GM19238 (cell line): ENCODE measurements around the gene TLX2.

Experiments
- DNase-seq: peaks from one replicate; pipeline ENCODE4 v3.0.0; 2011; ENCODE audit warnings: low spot score; ENCODE audit not compliant: insufficient read length

The TLX2 gene

DNA sequence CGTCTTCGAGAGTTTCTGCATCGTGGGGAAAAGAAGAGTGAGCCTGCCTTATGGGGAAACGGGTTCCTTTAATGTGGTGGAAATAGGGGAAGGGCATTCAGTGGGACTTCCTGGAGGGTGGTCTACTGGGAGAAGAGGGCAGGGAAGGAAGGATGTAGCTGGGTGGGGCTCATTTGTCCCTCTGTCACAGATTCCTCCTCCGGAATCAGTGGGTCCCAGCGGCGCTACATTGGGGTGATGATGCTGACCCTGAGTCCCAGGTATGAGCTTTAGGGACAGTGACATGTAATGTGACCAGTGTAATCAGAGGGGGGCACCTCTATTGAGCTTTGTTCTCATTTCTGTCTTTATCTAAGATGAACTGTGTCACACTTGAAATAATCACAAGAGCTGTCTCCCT lies 17.4 kb downstream of the TLX2 start:
- DNase-seq, result no peak

- DNase-seq, result no peak
Measured at GRCh38 chr2:74532222-74532621, 18.0 kb downstream of the TLX2 start.

DNA sequence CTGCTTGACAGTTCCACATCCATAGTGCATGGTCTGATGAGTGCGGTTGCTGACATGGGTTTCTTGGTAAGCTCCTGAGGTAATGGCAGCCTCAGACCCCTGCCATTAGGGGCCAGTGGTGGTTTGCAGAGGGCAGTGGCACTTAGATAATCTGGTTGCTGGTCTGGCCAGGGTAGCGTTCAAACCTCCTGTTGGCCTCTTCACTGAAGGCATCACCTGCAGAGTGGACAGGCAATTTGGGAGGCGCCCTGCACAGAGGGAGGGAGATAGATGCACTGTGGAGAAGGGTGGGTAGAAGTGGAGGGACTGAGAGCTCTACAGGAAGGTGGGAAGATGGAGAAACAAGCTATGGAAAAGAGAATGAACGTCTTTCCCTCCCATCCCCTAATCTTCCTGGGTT lies 19.2 kb downstream of the TLX2 start:
- no peak for DNase-seq

DNA sequence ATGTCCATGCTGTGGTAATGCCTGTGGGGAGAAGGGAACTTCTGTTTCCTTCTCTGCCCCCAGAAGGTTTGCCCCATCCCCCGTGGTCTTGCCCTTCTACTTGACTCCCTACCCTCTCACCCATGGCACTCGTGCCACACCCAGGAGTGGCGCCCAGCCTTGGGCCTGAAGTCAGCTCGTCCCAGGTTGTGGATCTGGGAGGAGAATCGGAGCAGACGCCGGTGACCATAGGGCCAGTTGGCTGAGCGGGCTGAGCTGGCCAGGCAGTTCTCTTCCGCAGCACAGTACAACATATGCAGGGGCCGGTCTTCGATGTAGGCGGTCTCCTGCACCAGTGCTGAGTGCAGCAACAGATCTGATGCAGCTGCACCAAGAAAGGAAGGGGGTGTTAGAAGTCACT lies 20.2 kb downstream of the TLX2 start:
- DNase-seq, result no peak

DNA sequence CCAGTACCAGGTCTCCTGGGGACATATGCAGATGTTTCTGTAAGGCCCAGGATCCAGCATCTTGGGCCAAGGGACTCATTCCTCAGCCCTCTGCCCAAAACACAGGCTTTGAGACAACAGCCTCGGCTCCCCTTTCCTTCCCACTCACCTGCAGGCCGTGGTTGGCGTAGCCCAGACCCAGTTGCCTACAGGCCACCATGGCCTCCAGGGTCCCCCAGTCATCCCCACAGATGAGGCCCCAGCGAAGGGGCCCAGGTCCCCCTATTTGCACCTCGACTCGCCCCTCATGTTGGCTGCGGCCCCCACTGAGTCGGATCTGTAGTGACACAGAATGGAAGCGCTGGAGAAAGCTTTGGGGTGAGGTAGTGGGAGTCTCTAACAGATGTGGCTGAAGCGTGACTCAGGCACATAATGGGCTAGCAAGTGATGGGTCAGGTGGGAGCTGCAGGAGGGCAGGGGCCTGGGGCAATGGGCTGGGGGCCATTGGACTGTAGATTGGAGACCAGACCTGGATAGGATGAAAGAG lies 21.3 kb downstream of the TLX2 start:
- DNase-seq, result no peak

- DNase-seq, result no peak
Measured at GRCh38 chr2:74536166-74536950, 22.1 kb downstream of the TLX2 start.

GRCh38 chr2:74537140-74537539 lies 22.9 kb downstream of the TLX2 start:
- no peak for DNase-seq

GRCh38 chr2:74538881-74539339 lies 24.7 kb downstream of the TLX2 start:
- no peak for DNase-seq

DNA sequence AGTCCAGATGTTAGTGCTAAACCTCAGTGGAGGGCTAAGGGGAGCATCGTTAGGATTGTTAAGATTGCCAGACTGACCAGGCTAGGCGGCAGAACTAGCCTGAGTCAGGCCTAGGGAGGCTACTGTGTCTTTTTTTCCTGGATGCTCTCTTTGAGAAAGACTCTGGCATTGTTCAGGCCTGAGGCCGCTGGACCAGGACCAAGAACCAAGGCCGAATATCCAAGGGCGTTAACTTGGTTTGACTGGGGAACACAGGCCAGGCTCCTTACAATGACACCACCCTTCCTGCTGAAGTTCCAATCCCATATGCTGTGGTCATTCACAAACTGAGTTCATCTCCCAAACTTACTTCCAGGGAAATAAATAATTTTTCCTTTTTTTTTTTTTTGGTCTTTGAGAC lies 26.0 kb downstream of the TLX2 start:
- no peak for DNase-seq

DNA sequence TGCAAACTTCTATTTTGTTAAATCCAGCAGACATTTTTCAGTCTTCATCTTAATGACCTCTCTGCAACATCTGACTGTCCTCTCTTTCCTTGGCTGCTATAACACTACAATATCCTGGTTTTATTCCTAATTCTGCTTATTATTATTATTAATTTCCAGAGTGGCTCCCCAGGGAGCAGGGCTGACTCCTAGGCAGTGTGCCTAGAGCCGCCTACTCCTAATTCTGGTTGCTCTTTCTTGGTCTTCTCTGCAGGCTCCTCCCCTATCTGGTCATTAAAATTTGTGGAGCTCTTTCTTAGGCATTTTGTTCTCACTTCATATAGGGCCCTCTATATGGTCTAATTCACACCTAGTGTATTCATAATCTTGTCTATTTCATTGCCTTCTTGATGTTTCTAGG lies 28.7 kb downstream of the TLX2 start:
- DNase-seq, result no peak

- DNase-seq, result no peak
Measured at GRCh38 chr2:74544634-74545033, 30.4 kb downstream of the TLX2 start.

- DNase-seq, result no peak
Measured at GRCh38 chr2:74546004-74546403, 31.8 kb downstream of the TLX2 start.

- DNase-seq, result no peak
Measured at GRCh38 chr2:74548285-74548899, 34.1 kb downstream of the TLX2 start.

- DNase-seq, result no peak
Measured at GRCh38 chr2:74548900-74549826, 34.9 kb downstream of the TLX2 start.

- no peak for DNase-seq
Measured at GRCh38 chr2:74550231-74550630, 36.0 kb downstream of the TLX2 start.

DNA sequence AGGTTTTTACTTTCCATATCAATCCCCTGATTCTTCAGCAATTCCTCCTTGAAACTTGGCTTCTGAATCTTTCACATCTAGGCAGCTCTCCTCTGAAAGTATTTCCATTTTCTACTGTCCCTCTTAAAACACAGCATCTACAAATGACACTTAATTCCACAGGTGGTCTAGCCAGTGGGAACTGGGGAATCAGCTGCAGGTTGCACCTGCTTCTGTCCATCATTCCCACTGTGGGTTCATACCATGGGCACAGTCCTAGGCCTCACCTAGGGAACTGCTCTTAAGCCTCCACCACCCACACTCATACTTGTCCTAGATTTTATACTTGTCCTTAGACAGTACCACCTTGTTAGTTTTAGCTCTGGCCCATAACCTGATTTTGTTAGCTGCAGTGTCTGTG lies 37.3 kb downstream of the TLX2 start:
- no peak for DNase-seq

- no peak for DNase-seq
Measured at GRCh38 chr2:74551942-74552913, 38.0 kb downstream of the TLX2 start.

DNA sequence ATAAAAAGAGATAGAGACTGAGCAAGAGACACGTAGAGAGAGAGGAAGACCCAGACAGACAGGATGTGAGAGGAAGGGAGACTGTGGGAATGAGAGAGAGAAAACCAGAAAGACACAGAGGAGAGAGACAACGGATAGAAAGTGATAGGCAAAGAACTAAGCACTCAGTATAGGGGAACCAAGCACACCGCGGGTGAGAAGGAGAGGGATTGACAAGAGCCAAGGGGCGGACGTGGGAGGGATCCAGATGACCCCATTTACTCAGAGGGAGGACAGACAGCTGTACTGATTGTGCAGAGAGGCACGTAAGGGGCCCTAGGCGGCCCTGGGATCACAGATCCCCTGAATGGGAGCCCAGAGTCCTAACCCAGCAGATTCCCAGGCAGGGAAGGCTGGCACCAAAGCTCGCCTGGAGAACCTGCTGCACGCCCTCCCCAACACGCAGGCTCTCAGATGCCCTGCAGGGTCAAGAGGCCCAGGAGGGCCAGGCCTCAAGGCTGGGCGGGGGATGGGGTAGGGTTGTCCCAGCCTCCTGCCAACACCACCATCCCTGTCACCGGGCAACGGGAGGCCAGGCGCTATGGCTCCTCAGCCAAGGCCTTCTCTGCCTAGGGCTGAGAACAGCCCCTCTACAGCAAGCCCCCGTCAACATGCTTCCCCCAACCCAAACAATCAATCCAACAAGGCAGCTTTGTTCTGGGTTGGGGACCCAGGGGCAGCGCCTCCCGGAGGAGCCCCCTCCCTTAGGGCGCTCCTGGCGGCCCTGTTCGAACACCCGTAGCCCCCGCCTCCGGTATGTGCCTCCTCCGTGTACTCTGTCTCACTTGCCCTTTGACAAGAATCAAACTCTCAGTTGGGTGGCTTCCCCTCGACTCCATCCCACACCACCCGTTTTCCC lies 38.9 kb downstream of the TLX2 start:
- no peak for DNase-seq
